T-helper 2 cell treated with Interferon-gamma antibody and Interleukin-4, amounts not matched to agents 100 ng/mL and 5 ng/mL, for 36 hours (primary cell): ENCODE data around the gene ANP32D. TPM values are rescaled to one million over a fixed set of nuclear protein-coding genes. Genes with fewer than 3 reads are reported as not detected.
"Not testable (repeated sequence)": the region's sequence is repeated elsewhere in the genome, so short reads cannot be mapped to it uniquely, and the experiment has no call there.

Experiments
- intact Hi-C: fragments of 100-400 bp; cut with micrococcal nuclease; formaldehyde crosslinking; loops from one replicate; pipeline ENCODE4 v1.15.1; 2023
- total RNA-seq: library from RNA; stranded (reverse); gene quantifications from 2 replicates; pipeline ENCODE4 v1.2.3, GENCODE V29; 2022

ANP32D gene
- total RNA-seq = not detected in 2 replicates

GRCh38 chr12:48472259-48472658, at the start of gene ANP32D:
Gene ANP32D, plus strand, starts transcription at chr12:48472559. Its CDS starts 106 bp downstream, at chr12:48472665.
- intact Hi-C loops = no loop called here

GRCh38 chr12:48423171-48423570, 49.2 kb upstream of the ANP32D start:
- intact Hi-C loops = no loop called here

GRCh38 chr12:48424644-48425043, 47.7 kb upstream of the ANP32D start:
- intact Hi-C loops = no loop called here

- intact Hi-C loops = not testable (repeated sequence)
Observed at GRCh38 chr12:48434016-48434415, 38.3 kb upstream of the ANP32D start.

- intact Hi-C loops = no loop called here
Observed at GRCh38 chr12:48441069-48441468, 31.3 kb upstream of the ANP32D start.

- intact Hi-C loops = no loop called here
Observed at GRCh38 chr12:48442179-48442847, 30.0 kb upstream of the ANP32D start.

- intact Hi-C loops = no loop called here
Observed at GRCh38 chr12:48445538-48445937, 26.8 kb upstream of the ANP32D start.

GRCh38 chr12:48446161-48446776, 26.1 kb upstream of the ANP32D start:
- intact Hi-C loops = no loop called here

GRCh38 chr12:48447755-48448154, 24.6 kb upstream of the ANP32D start:
- intact Hi-C loops = no loop called here

GRCh38 chr12:48451372-48451771, 21.0 kb upstream of the ANP32D start:
- intact Hi-C loops = no loop called here

- intact Hi-C loops = not testable (repeated sequence)
Observed at GRCh38 chr12:48452961-48453360, 19.4 kb upstream of the ANP32D start.

- intact Hi-C loops = no loop called here
Observed at GRCh38 chr12:48454667-48455066, 17.7 kb upstream of the ANP32D start.

GRCh38 chr12:48455116-48455515, 17.2 kb upstream of the ANP32D start:
- intact Hi-C loops = no loop called here

- intact Hi-C loops = no loop called here
Observed at GRCh38 chr12:48459259-48459658, 13.1 kb upstream of the ANP32D start.

- intact Hi-C loops = not testable (repeated sequence)
Observed at GRCh38 chr12:48469027-48469426, 3.3 kb upstream of the ANP32D start.

- intact Hi-C loops = no loop called here
Observed at GRCh38 chr12:48473061-48473460, 702 bp downstream of the ANP32D start.

GRCh38 chr12:48474497-48474896, 2.1 kb downstream of the ANP32D start:
- intact Hi-C loops = not testable (repeated sequence)

GRCh38 chr12:48482198-48482597, 9.8 kb downstream of the ANP32D start, which contains the start of gene C12orf54:
Gene C12orf54, plus strand, starts transcription at chr12:48482498. Its CDS starts 799 bp downstream, at chr12:48483297.
- intact Hi-C loops = no loop called here

GRCh38 chr12:48482930-48483329, 10.6 kb downstream of the ANP32D start:
- intact Hi-C loops = no loop called here

GRCh38 chr12:48486261-48486660, 13.9 kb downstream of the ANP32D start:
- intact Hi-C loops = no loop called here

- intact Hi-C loops = no loop called here
Observed at GRCh38 chr12:48486679-48487078, 14.3 kb downstream of the ANP32D start.

- intact Hi-C loops = no loop called here
Observed at GRCh38 chr12:48489012-48489411, 16.7 kb downstream of the ANP32D start.

GRCh38 chr12:48489456-48489855, 17.1 kb downstream of the ANP32D start:
- intact Hi-C loops = not testable (repeated sequence)
